CD14-positive monocyte (primary cell): ENCODE results near the gene SYNDIG1. TPM values are rescaled to one million over a fixed set of nuclear protein-coding genes. Genes with fewer than 3 reads are reported as not detected.

ENCODE experiments used
- DNase-seq, 3 donors: peaks; one replicate each; pipeline ENCODE4 v3.0.0-alpha.2; 2011 to 2022
- H2AFZ ChIP-seq: 2 replicates; pipeline ENCODE4 v1.6.0; 2012; ENCODE audit warnings: mild to moderate bottlenecking, low read depth, low read length, inconsistent platforms; ENCODE audit not compliant: insufficient read depth, poor library complexity, severe bottlenecking
- H3K27ac ChIP-seq, 2 donors: 1 replicate in 1 of 2; 2 replicates in 1 of 2; pipeline ENCODE4 v1.5.1; 2012 to 2013; ENCODE audit warnings: low read length in 2 of 2, control low read depth in 1 of 2, inconsistent platforms in 1 of 2, low read depth in 1 of 2, mild to moderate bottlenecking in 1 of 2
- H3K27me3 ChIP-seq, 2 donors: one replicate each; pipeline versions ENCODE4 v1.6.0 to v1.6.1; 2011 to 2013; ENCODE audit warnings: low read length in 2 of 2; ENCODE audit not compliant: control insufficient read depth in 2 of 2, insufficient read depth in 2 of 2
- H3K36me3 ChIP-seq, 2 donors: replicated peaks in 1 of 2; 1 replicate in 1 of 2; 2 replicates in 1 of 2; pipeline versions ENCODE4 v1.5.1 to v1.6.1; 2012 to 2013; ENCODE audit warnings: low read length in 2 of 2, control low read depth in 1 of 2, inconsistent platforms in 1 of 2, mild to moderate bottlenecking in 1 of 2; ENCODE audit not compliant: insufficient read depth in 2 of 2, control insufficient read depth in 1 of 2
- H3K4me1 ChIP-seq, 2 donors: 1 replicate in 1 of 2; 2 replicates in 1 of 2; pipeline versions ENCODE4 v1.5.1 to v1.6.1; 2012 to 2013; ENCODE audit warnings: low read length in 2 of 2, control low read depth in 1 of 2, inconsistent platforms in 1 of 2, mild to moderate bottlenecking in 1 of 2, moderate library complexity in 1 of 2; ENCODE audit not compliant: insufficient read depth in 2 of 2, control insufficient read depth in 1 of 2
- H3K4me2 ChIP-seq: replicated peaks from 2 replicates; pipeline ENCODE3; 2012; ENCODE audit warnings: low read length, moderate library complexity, mild to moderate bottlenecking; ENCODE audit not compliant: poor library complexity, severe bottlenecking; ENCODE audit errors: extremely low read depth
- H3K4me3 ChIP-seq, 3 experiments: fragments of 200-600 bp in 1 of 3; sonication (generic) in 1 of 3; replicated peaks in 1 of 3; 1 replicate in 2 of 3; 2 replicates in 1 of 3; pipeline ENCODE4 v1.5.1; 2011 to 2013; ENCODE audit warnings: low read length in 3 of 3, mild to moderate bottlenecking in 3 of 3, control low read depth in 2 of 3, low read depth in 2 of 3, inconsistent platforms in 1 of 3, moderate library complexity in 1 of 3
- H3K79me2 ChIP-seq: 2 replicates; pipeline ENCODE4 v1.6.0; 2012; ENCODE audit warnings: mild to moderate bottlenecking, control low read depth, inconsistent platforms, low read length, moderate library complexity; ENCODE audit not compliant: insufficient read depth
- H3K9ac ChIP-seq: 2 replicates; pipeline ENCODE4 v1.6.0; 2017; ENCODE audit warnings: low read length, mild to moderate bottlenecking; ENCODE audit not compliant: insufficient read depth, poor library complexity, severe bottlenecking
- H3K9me3 ChIP-seq, 2 donors: replicated peaks in 1 of 2; 1 replicate in 1 of 2; 2 replicates in 1 of 2; pipeline versions ENCODE4 v1.5.1 to v1.6.1; 2012 to 2013; ENCODE audit warnings: low read length in 2 of 2, control low read depth in 1 of 2; ENCODE audit not compliant: control insufficient read depth in 1 of 2, insufficient read depth in 1 of 2
- H4K20me1 ChIP-seq: 2 replicates; pipeline ENCODE4 v1.6.0; 2012; ENCODE audit warnings: mild to moderate bottlenecking, low read length, control low read depth, moderate library complexity; ENCODE audit not compliant: insufficient read depth
- H3K27ac Mint-ChIP-seq, 7 donors: one replicate each; pipeline ENCODE4 v1.8.0; 2020; ENCODE audit warnings: mild to moderate bottlenecking in 7 of 7, mixed read lengths in 7 of 7, moderate library complexity in 6 of 7, inconsistent platforms in 2 of 7
- H3K27me3 Mint-ChIP-seq, 3 donors: one replicate each; pipeline ENCODE4 v1.8.0; 2021 to 2022; ENCODE audit warnings: low read depth in 3 of 3, mild to moderate bottlenecking in 3 of 3, mixed read lengths in 3 of 3, moderate library complexity in 3 of 3, inconsistent platforms in 1 of 3
- H3K36me3 Mint-ChIP-seq, 2 donors: one replicate each; pipeline ENCODE4 v1.8.0; 2020; ENCODE audit warnings: mixed read lengths in 2 of 2, inconsistent platforms in 1 of 2, mild to moderate bottlenecking in 1 of 2
- H3K4me1 Mint-ChIP-seq: one replicate; pipeline ENCODE4 v1.8.0; 2020; ENCODE audit warnings: mild to moderate bottlenecking, mixed read lengths
- H3K4me3 Mint-ChIP-seq, 2 donors: one replicate each; pipeline ENCODE4 v1.8.0; 2020; ENCODE audit warnings: mild to moderate bottlenecking in 2 of 2, mixed read lengths in 2 of 2, moderate library complexity in 1 of 2
- H3K9me3 Mint-ChIP-seq, 7 donors: one replicate each; pipeline ENCODE4 v1.8.0; 2020 to 2022; ENCODE audit warnings: mixed read lengths in 7 of 7, mild to moderate bottlenecking in 6 of 7, moderate library complexity in 6 of 7, inconsistent platforms in 2 of 7
- whole genome bisulfite sequencing: methylation state at CpG from one replicate; pipeline ENCODE4 v1.1.5; 2013; ENCODE audit warnings: missing lambda C conversion rate; ENCODE audit not compliant: insufficient coverage; 5-methylcytosine and 5-hydroxymethylcytosine counted together
- intact Hi-C, 2 donors: fragments of 100-400 bp; cut with micrococcal nuclease; formaldehyde crosslinking; loops; one replicate each; pipeline versions ENCODE4 v1.15.0 to v1.15.1; 2023
- polyA plus RNA-seq, 3 donors: library from polyadenylated mRNA; depleted of rRNA in 1 of 3; unstranded in 2 of 3; stranded (reverse) in 1 of 3; fragments of 300-500 nt in 2 of 3; fragments of >200 nt in 1 of 3; fragmentation: Illumina TruSeq in 2 of 3; gene quantifications; 1 replicate in 2 of 3; 2 replicates in 1 of 3; pipeline ENCODE4 v1.2.3, GENCODE V29; 2012 to 2021
- TF ChIP-seq, protein P1 (sequence below): fragments of 200-600 bp; IDR thresholded peaks from one replicate; pipeline ENCODE4 v1.8.0; 2022; ENCODE audit warnings: antibody characterized with exemption, mild to moderate bottlenecking

Gene SYNDIG1
- polyA plus RNA-seq, 3 donors: not detected

DNA sequence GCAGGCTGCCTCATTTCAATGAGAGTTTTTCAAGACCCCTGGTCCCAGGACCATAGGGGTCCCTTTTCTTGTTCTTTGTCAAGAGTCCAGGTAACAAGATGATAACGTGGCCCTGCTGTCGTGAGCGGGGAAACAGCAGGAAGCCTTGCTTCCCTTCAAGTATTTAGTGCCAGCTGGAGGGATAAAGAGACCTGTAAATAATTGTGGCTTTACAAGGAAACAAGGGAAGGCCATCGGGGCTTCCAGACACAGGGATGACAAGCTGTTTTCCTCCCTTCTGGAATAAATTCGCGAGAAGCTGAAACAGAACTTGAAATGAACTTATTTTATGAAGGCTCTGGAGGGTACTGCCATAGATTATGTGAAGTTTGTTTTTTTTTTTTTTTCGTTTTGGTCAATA lies 163.2 kb downstream of the SYNDIG1 start:
- intact Hi-C loops: no loop called here
- no peak overlapping the region for H3K27ac Mint-ChIP-seq

DNA sequence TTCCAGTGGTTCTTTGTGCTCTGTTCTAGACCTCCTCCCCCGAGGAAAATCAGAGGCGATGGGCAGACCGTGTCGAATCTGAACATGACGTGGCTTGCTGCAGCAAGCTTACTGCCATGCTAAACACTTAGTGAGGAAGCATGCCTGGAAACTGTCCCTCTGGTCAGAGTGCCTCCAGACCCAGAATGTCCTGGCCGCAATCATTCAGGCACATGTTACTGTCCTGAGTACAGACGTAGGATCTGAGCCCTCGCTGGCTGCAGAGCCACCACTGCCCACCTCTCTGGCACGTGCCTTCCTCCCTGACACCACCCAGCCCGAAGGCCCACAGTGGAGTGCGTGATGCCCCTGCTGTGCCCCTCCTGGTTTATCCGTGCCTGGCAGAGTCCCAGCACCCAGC lies 163.6 kb downstream of the SYNDIG1 start:
- H3K27ac Mint-ChIP-seq: no peak overlapping the region
- WGBS: 94% methylated on average over 12 of the region's 12 CpGs
- H3K9ac ChIP-seq: no peak overlapping the region

More for the DNA sequence above, 163.2 kb downstream of the SYNDIG1 start:
- no peak overlapping the region for H2AFZ ChIP-seq
- H3K27me3 Mint-ChIP-seq: peaks cover 2 to 9% (median 4%) of the 10 kb centered on the region in 3 donors
- 77% methylated on average over 3 of the region's 7 CpGs for WGBS
- no peaks in the 10 kb centered on the region for H3K36me3 ChIP-seq
- H3K27ac ChIP-seq: no peak overlapping the region
- no peak overlapping the region for H3K4me3 Mint-ChIP-seq
- H3K4me3 ChIP-seq: no peak overlapping the region
- TF ChIP-seq, protein P1, sequence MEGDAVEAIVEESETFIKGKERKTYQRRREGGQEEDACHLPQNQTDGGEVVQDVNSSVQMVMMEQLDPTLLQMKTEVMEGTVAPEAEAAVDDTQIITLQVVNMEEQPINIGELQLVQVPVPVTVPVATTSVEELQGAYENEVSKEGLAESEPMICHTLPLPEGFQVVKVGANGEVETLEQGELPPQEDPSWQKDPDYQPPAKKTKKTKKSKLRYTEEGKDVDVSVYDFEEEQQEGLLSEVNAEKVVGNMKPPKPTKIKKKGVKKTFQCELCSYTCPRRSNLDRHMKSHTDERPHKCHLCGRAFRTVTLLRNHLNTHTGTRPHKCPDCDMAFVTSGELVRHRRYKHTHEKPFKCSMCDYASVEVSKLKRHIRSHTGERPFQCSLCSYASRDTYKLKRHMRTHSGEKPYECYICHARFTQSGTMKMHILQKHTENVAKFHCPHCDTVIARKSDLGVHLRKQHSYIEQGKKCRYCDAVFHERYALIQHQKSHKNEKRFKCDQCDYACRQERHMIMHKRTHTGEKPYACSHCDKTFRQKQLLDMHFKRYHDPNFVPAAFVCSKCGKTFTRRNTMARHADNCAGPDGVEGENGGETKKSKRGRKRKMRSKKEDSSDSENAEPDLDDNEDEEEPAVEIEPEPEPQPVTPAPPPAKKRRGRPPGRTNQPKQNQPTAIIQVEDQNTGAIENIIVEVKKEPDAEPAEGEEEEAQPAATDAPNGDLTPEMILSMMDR: no peak
- no peaks in the 10 kb centered on the region for H3K27me3 ChIP-seq
- H3K9me3 Mint-ChIP-seq: no peaks in the 10 kb centered on the region
- H4K20me1 ChIP-seq: no peaks in the 10 kb centered on the region
- no peaks in the 10 kb centered on the region for H3K9me3 ChIP-seq
- peaks cover 28% of the 10 kb centered on the region for H3K4me1 Mint-ChIP-seq
- H3K4me2 ChIP-seq: no peak overlapping the region
- H3K4me1 ChIP-seq: peaks cover 9 to 10% of the 10 kb centered on the region in 2 donors
- DNase-seq: no peak
- H3K36me3 Mint-ChIP-seq: no peaks in the 10 kb centered on the region
- no peak overlapping the region for H3K9ac ChIP-seq
- no peaks in the 10 kb centered on the region for H3K79me2 ChIP-seq

More for the DNA sequence above, 163.6 kb downstream of the SYNDIG1 start:
- H3K4me3 ChIP-seq: no peak overlapping the region
- no peak for DNase-seq
- H3K79me2 ChIP-seq: no peaks in the 10 kb centered on the region
- H3K27ac ChIP-seq: no peak overlapping the region
- no peak overlapping the region for H2AFZ ChIP-seq
- H3K9me3 Mint-ChIP-seq: no peaks in the 10 kb centered on the region
- no peaks in the 10 kb centered on the region for H3K27me3 ChIP-seq
- no peaks in the 10 kb centered on the region for H4K20me1 ChIP-seq
- no peaks in the 10 kb centered on the region for H3K9me3 ChIP-seq
- no peak overlapping the region for H3K4me3 Mint-ChIP-seq
- no peaks in the 10 kb centered on the region for H3K36me3 ChIP-seq
- TF ChIP-seq, protein P1: no peak
- no peaks in the 10 kb centered on the region for H3K36me3 Mint-ChIP-seq
- H3K27me3 Mint-ChIP-seq: peaks cover 0 to 6% (median 5%) of the 10 kb centered on the region in 3 donors
- peaks cover 25% of the 10 kb centered on the region for H3K4me1 Mint-ChIP-seq
- intact Hi-C loops: no loop called here
- no peak overlapping the region for H3K4me2 ChIP-seq
- peaks cover 9 to 10% of the 10 kb centered on the region in 2 donors for H3K4me1 ChIP-seq
